ENCODE measurements around the gene SH3RF2. TPM values are rescaled to one million over a fixed set of nuclear protein-coding genes. Genes with fewer than 3 reads are reported as not detected.
"Not testable (repeated sequence)": the region's sequence is repeated elsewhere in the genome, so short reads cannot be mapped to it uniquely, and the experiment has no call there.

The SH3RF2 gene
- not detected for total RNA-seq

DNA sequence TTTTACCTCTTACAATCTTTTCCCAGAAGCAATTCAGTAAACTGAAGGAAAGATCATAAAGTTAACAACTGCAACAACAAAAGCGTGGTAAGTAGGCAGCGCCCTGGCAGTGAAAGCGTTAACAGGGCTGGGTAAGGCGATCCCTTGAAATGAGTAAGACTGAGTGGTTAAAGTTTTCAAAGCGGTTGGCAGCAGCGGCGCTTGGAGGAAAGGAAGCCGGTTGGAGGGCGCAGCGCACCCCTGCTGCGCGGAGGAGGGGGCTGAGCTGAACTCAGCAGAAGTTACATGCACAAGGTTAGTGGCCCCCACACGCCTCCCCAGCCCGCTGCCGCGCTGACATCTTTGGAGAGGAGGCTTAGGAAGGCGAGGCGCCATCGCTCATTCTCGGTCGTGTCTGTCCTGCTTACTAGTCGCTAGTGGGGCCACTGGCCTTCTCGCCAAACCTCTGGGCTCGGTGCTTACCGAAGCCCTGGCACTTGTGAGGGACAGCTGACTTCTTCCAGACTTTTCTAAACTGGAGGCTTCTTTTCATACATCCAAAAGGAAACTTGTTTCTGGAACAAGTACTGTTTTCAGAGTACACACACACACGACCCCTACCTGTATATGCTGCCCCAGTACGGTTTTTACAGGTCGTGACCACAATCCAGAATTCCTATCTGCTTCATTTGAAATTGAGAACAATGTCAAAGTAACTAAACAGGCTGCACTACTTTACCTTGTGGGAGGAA, at the start of gene SH3RF2:
Gene SH3RF2 (plus strand): TSS at position 178 of the 731 bp plus-strand sequence. CDS start 1,351 bp downstream, outside the sequence.
- ATAC-seq = peak; percentile 54 to 70
- H3K9me3 Mint-ChIP-seq = no peaks in the 10 kb centered on the region
- no peaks in the 10 kb centered on the region for H3K36me3 Mint-ChIP-seq
- DNase-seq (ENCODE audit: low spot score in 2 of 2) = peak in 1 of 2 donors; percentile 20
- H3K27ac Mint-ChIP-seq = peak within 1 kb of the TSS in 1 of 2 donors; percentile 57

GRCh38 chr5:145887217-145887616, 49.2 kb upstream of the SH3RF2 start:
- DNase-seq (ENCODE audit: low spot score in 2 of 2) (no peak), ATAC-seq (no peak)
- H3K36me3 Mint-ChIP-seq = peaks cover 0 to 13% of the 10 kb centered on the region in 2 donors
- peaks cover 1 to 19% of the 10 kb centered on the region in 2 donors for H3K9me3 Mint-ChIP-seq
- H3K27ac Mint-ChIP-seq = no peak overlapping the region

GRCh38 chr5:145887976-145888574, 48.3 kb upstream of the SH3RF2 start:
- no peak for DNase-seq (ENCODE audit: low spot score in 2 of 2)
- peaks cover 0 to 13% of the 10 kb centered on the region in 2 donors for H3K36me3 Mint-ChIP-seq
- peaks cover 6 to 23% of the 10 kb centered on the region in 2 donors for H3K9me3 Mint-ChIP-seq
- no peak overlapping the region for H3K27ac Mint-ChIP-seq
- no peak for ATAC-seq

- DNase-seq (ENCODE audit: low spot score in 2 of 2) (no peak), ATAC-seq (no peak)
- H3K36me3 Mint-ChIP-seq = peaks cover 0 to 13% of the 10 kb centered on the region in 2 donors
- H3K27ac Mint-ChIP-seq = no peak overlapping the region
- H3K9me3 Mint-ChIP-seq = peaks cover 6 to 23% of the 10 kb centered on the region in 2 donors
These were observed 46.8 kb upstream of the SH3RF2 start for GRCh38 chr5:145889611-145890010.

DNA sequence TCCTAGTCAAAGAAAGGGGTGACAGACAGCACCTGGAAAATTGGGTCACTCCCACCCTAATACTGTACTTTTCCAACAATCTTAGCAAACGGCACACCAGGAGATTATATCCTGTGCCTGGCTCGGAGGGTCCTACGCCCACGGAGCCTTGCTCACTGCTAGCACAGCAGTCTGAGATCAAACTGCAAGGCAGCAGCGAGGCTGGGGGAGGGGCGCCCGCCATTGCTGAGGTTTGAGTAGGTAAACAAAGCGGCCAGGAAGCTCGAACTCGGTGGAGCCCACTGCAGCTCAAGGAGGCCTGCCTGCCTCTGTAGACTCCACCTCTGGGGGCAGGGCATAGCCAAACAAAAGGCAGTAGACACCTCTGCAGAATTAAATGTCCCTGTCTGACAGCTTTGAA, 45.0 kb upstream of the SH3RF2 start:
- Mint-ChIP-seq H3K9me3 (peaks cover 6 to 23% of the 10 kb centered on the region in 2 donors), H3K36me3 (peaks cover 0 to 13% of the 10 kb centered on the region in 2 donors)
- DNase-seq (ENCODE audit: low spot score in 2 of 2); H3K27ac Mint-ChIP-seq; ATAC-seq: not testable (repeated sequence)

DNA sequence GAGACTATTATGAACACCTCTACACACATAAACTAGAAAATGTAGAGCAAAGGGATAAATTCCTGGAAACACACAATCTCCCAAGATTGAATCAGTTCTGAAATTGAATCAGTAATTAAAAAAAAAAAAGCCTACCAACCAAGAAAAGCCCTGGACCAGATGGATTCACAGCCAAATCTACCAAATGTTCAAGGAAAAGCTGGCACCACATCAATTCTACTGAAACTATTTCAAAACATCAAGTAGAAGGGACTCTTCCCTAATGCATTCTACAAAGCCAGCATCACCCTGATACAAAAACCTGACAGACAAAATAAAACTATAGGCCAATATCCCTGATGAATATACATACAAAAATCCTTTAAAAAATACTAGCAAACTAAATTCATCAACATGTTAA, 38.2 kb upstream of the SH3RF2 start:
- ATAC-seq (no peak), DNase-seq (ENCODE audit: low spot score in 2 of 2) (no peak)
- H3K36me3 Mint-ChIP-seq = no peaks in the 10 kb centered on the region
- H3K9me3 Mint-ChIP-seq = peaks cover 7 to 11% of the 10 kb centered on the region in 2 donors
- no peak overlapping the region for H3K27ac Mint-ChIP-seq

- no peak for DNase-seq (ENCODE audit: low spot score in 2 of 2)
- no peaks in the 10 kb centered on the region for H3K36me3 Mint-ChIP-seq
- no peak for ATAC-seq
- H3K9me3 Mint-ChIP-seq = peaks cover 7 to 11% of the 10 kb centered on the region in 2 donors
- H3K27ac Mint-ChIP-seq = no peak overlapping the region
These were observed 34.0 kb upstream of the SH3RF2 start for GRCh38 chr5:145902421-145902820.

- peaks cover 7 to 11% of the 10 kb centered on the region in 2 donors for H3K9me3 Mint-ChIP-seq
- no peak for DNase-seq (ENCODE audit: low spot score in 2 of 2)
- H3K36me3 Mint-ChIP-seq = no peaks in the 10 kb centered on the region
- no peak overlapping the region for H3K27ac Mint-ChIP-seq
- ATAC-seq = no peak
These were observed 33.3 kb upstream of the SH3RF2 start for GRCh38 chr5:145903113-145903512.

- DNase-seq (ENCODE audit: low spot score in 2 of 2) (no peak), ATAC-seq (no peak)
- H3K36me3 Mint-ChIP-seq = no peaks in the 10 kb centered on the region
- peaks cover 5 to 7% of the 10 kb centered on the region in 2 donors for H3K9me3 Mint-ChIP-seq
- no peak overlapping the region for H3K27ac Mint-ChIP-seq
These were observed 32.5 kb upstream of the SH3RF2 start for GRCh38 chr5:145903867-145904266.

DNA sequence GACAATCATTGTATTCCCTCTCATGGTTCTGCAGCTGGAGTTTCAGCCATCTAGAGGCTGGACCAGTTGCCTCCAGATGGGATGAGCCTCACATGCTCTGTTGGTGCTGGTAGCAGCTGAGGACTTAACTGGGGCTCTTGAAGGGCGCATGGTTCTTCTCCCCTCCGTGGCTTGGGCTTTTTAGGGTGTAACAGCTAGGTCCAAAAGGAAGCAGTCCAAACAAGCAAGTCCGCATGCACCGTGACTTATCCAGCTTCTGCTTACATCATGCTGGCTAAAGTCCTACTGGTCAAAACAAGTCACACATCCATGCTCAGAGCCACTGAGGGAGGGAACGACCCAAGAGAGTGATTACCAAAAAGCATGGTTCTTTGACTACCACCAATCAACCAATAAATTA, 31.6 kb upstream of the SH3RF2 start:
- DNase-seq (ENCODE audit: low spot score in 2 of 2) (no peak), ATAC-seq (no peak)
- H3K9me3 Mint-ChIP-seq = peaks cover 0 to 6% of the 10 kb centered on the region in 2 donors
- no peaks in the 10 kb centered on the region for H3K36me3 Mint-ChIP-seq
- H3K27ac Mint-ChIP-seq = no peak overlapping the region

DNA sequence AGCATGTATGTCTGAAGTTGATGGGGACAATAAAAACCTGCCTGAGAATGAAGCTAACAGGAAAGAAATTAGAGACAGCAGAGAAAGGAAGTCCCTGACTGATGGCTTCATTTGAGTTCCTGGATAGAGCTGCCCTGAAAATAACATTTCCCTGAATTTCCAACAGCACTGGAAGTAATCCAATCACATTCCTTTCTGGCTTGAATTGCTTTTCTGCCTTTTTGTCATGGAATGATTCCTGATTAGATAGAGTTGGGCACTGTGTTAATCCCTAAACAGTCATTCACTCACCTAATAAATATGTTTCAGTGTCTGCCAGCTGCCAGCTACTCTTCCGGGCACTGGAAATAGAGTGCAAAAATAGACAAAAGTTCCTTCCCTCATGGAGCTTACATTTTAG, 30.0 kb upstream of the SH3RF2 start:
- no peak overlapping the region for H3K27ac Mint-ChIP-seq
- no peak for ATAC-seq
- H3K9me3 Mint-ChIP-seq = no peaks in the 10 kb centered on the region
- H3K36me3 Mint-ChIP-seq = no peaks in the 10 kb centered on the region
- no peak for DNase-seq (ENCODE audit: low spot score in 2 of 2)

DNA sequence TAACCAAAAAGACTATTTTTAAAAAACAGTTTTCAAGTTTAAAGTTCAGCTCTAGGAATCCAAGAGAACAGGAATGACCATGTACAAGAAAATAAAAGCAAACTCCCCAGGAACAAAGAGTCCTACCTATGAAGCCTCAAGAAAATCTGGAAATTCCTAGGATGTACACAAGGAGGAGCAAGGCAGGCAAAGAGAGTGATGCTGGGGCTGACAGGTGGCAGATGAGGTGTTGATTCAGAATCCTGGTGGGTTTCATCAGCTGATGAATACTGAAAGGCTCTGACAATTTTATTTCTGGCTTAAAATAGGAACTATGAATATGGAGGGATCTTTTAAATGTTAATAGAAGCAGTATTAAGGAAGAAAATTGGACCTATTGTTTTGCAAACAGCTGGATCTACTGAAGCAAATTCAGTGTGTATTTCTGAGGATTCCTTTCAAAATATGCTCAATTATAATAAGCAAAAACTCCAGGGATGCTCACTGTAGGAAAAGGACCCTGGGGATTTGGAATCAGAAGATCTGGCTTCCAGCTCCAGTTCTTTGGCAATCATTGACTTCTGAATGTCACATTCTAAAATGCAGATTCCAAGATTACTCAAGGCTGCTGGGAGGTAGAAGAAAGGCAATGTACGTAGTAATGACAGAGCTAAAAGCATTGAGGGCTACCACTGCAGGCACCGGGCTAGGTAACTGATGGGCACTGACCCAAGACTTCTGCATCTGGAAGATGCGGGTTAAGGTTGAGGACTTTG, 28.0 kb upstream of the SH3RF2 start:
- Mint-ChIP-seq H3K36me3 (no peaks in the 10 kb centered on the region), H3K27ac (no peak overlapping the region), H3K9me3 (no peaks in the 10 kb centered on the region)
- ATAC-seq (no peak), DNase-seq (ENCODE audit: low spot score in 2 of 2) (no peak)

DNA sequence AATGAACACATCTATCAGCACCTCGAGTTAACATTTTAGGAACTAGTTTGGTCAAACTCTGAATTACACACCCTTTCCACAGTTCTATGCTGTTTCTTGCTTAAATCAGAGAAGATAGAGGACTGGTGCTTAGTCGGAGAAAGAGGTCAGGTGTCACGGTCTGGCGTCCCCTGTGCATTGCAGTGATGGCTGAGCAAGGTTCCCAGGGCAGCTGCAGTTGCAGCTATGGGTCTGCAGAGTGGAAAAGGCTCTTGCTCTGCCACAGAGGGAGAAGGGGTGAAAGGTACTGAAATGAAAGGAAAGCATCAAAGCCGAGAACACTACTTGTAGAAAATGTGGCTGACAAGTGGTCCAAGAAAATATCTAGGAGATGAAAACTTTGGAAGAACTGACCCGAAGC, 25.2 kb upstream of the SH3RF2 start:
- DNase-seq (ENCODE audit: low spot score in 2 of 2) (no peak), ATAC-seq (no peak)
- Mint-ChIP-seq H3K27ac (no peak overlapping the region), H3K9me3 (no peaks in the 10 kb centered on the region), H3K36me3 (no peaks in the 10 kb centered on the region)

GRCh38 chr5:145912019-145912418, 24.4 kb upstream of the SH3RF2 start:
- ATAC-seq = no peak
- no peaks in the 10 kb centered on the region for H3K36me3 Mint-ChIP-seq
- no peak for DNase-seq (ENCODE audit: low spot score in 2 of 2)
- H3K9me3 Mint-ChIP-seq = no peaks in the 10 kb centered on the region
- H3K27ac Mint-ChIP-seq = no peak overlapping the region

- Mint-ChIP-seq H3K9me3 (no peaks in the 10 kb centered on the region), H3K36me3 (no peaks in the 10 kb centered on the region), H3K27ac (no peak overlapping the region)
- ATAC-seq (no peak), DNase-seq (ENCODE audit: low spot score in 2 of 2) (no peak)
These were observed 23.8 kb upstream of the SH3RF2 start for GRCh38 chr5:145912594-145912993.

DNA sequence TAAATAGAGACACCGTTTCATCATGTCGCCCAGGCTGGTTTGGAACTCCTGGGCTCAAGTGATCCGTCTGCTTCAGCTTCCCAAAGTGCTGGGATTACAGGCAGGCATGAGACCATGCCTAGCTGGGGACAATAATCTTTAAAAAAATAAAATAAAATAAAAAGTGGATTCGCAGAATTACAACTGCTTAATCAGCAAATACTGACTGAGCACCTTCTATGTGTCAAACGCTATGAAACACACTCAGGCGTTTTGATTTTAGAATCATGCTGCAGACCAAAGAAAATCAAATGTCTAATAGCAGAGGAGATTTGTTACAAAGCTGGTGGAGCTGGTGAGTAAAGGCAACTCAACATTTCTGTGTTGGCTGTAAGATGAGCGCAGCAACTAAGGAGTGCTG, 22.7 kb upstream of the SH3RF2 start:
- Mint-ChIP-seq H3K27ac (no peak overlapping the region), H3K36me3 (no peaks in the 10 kb centered on the region), H3K9me3 (no peaks in the 10 kb centered on the region)
- DNase-seq (ENCODE audit: low spot score in 2 of 2) (no peak), ATAC-seq (no peak)

GRCh38 chr5:145915970-145916638, 20.3 kb upstream of the SH3RF2 start:
- ATAC-seq (no peak), DNase-seq (ENCODE audit: low spot score in 2 of 2) (no peak)
- Mint-ChIP-seq H3K27ac (no peak overlapping the region), H3K9me3 (no peaks in the 10 kb centered on the region), H3K36me3 (no peaks in the 10 kb centered on the region)
